Keratinocyte (primary cell): ENCODE measurements around the gene MGAT5B. TPM values are rescaled to one million over a fixed set of nuclear protein-coding genes. Genes with fewer than 3 reads are reported as not detected.
A peak's percentile ranks its signal among the peaks of the same experiment; 100 is the strongest.

Source experiments
- DNase-seq: peaks from one replicate; pipeline ENCODE4 v3.0.0-alpha.2; 2011; ENCODE audit warnings: low read depth, missing footprints, low spot score
- FAIRE-seq: peaks from 2 replicates; lab custom pipeline; 2011; peaks lifted over from hg19 to GRCh38; lab: Jason Lieb, UNC
- H2AFZ ChIP-seq: 2 replicates; pipeline ENCODE4 v1.6.0; 2012; ENCODE audit warnings: low read length, control low read depth, inconsistent platforms; ENCODE audit not compliant: control insufficient read depth
- H3K27ac ChIP-seq: 2 replicates; pipeline ENCODE4 v1.5.1; 2011; ENCODE audit warnings: low read length; ENCODE audit not compliant: control insufficient read depth, insufficient read depth
- H3K27me3 ChIP-seq: 3 replicates; pipeline ENCODE4 v1.6.0; 2011; ENCODE audit warnings: low read length; ENCODE audit not compliant: control insufficient read depth, insufficient read depth; ENCODE audit errors: extremely low read depth
- H3K36me3 ChIP-seq, 2 experiments: 2 replicates in 1 of 2; 3 replicates in 1 of 2; pipeline ENCODE4 v1.5.1; 2011; ENCODE audit warnings: low read length in 2 of 2, mild to moderate bottlenecking in 1 of 2; ENCODE audit not compliant: control insufficient read depth in 2 of 2, insufficient read depth in 2 of 2; ENCODE audit errors: extremely low read depth in 1 of 2
- H3K4me1 ChIP-seq: 3 replicates; pipeline ENCODE4 v1.5.1; 2011; ENCODE audit warnings: low read length; ENCODE audit not compliant: control insufficient read depth, insufficient read depth; ENCODE audit errors: extremely low read depth
- H3K4me2 ChIP-seq: 3 replicates; pipeline ENCODE4 v1.6.0; 2011; ENCODE audit warnings: low read depth, low read length; ENCODE audit not compliant: control insufficient read depth, insufficient read depth; ENCODE audit errors: extremely low read depth
- H3K4me3 ChIP-seq, 3 experiments: fragments of 200-600 bp in 1 of 3; sonication (generic) in 1 of 3; 2 replicates in 2 of 3; 3 replicates in 1 of 3; pipeline ENCODE4 v1.5.1; 2011 to 2016; ENCODE audit warnings: low read length in 3 of 3, mild to moderate bottlenecking in 3 of 3, control low read depth in 2 of 3, inconsistent platforms in 1 of 3, low read depth in 1 of 3, mixed read lengths in 1 of 3, mixed run types in 1 of 3, moderate library complexity in 1 of 3; ENCODE audit not compliant: control insufficient read depth in 2 of 3, insufficient read depth in 2 of 3; ENCODE audit errors: extremely low read depth in 1 of 3
- H3K79me2 ChIP-seq: 2 replicates; pipeline ENCODE4 v1.6.0; 2012; ENCODE audit warnings: low read length; ENCODE audit not compliant: control insufficient read depth, insufficient read depth
- H3K9ac ChIP-seq: 3 replicates; pipeline ENCODE4 v1.6.0; 2011; ENCODE audit warnings: low read length; ENCODE audit not compliant: control insufficient read depth, insufficient read depth; ENCODE audit errors: extremely low read depth
- H3K9me1 ChIP-seq: 3 replicates; pipeline ENCODE4 v1.6.0; 2011; ENCODE audit warnings: low read length; ENCODE audit not compliant: control insufficient read depth, insufficient read depth; ENCODE audit errors: extremely low read depth
- H3K9me3 ChIP-seq: 2 replicates; pipeline ENCODE4 v1.5.1; 2012; ENCODE audit warnings: low read depth, low read length; ENCODE audit not compliant: control insufficient read depth
- H4K20me1 ChIP-seq: 3 replicates; pipeline ENCODE4 v1.6.0; 2011; ENCODE audit warnings: low read length; ENCODE audit not compliant: control insufficient read depth, insufficient read depth; ENCODE audit errors: extremely low read depth
- EZH2 ChIP-seq: IDR thresholded peaks from one replicate; pipeline ENCODE4 v1.6.1; 2012; ENCODE audit warnings: inconsistent platforms, mild to moderate bottlenecking, low read length, moderate library complexity
- dilution Hi-C: fragments of 300-500 bp; cut with MboI; formaldehyde crosslinking; loops from one replicate; pipeline ENCODE4 v1.7.0; 2020; ENCODE audit warnings: low sequenced_read_pairs; ENCODE audit not compliant: extremely low pct_ligation_motif_present
- polyA plus RNA-seq, 5 experiments: library from polyadenylated mRNA; depleted of rRNA in 3 of 5; stranded (reverse) in 3 of 5; stranded (forward) in 1 of 5; unstranded in 1 of 5; fragments of >200 nt; gene quantifications; 1 replicate in 1 of 5; 2 replicates in 3 of 5; 3 replicates in 1 of 5; pipeline versions ENCODE4 v1.2.1 to v1.2.3, GENCODE V29; 2011 to 2012; ENCODE audit warnings: missing spikeins in 2 of 5, low read depth in 1 of 5, low replicate concordance in 1 of 5
- TF ChIP-seq, protein P1 (sequence below), 3 experiments: IDR thresholded peaks in 1 of 3; conservative IDR thresholded peaks in 1 of 3; optimal IDR thresholded peaks in 1 of 3; 2 replicates in 2 of 3; 3 replicates in 1 of 3; pipeline versions ENCODE3 to v1.5.1; 2011; ENCODE audit warnings: low read length in 3 of 3, mild to moderate bottlenecking in 3 of 3, moderate library complexity in 2 of 3, control low read depth in 1 of 3, inconsistent platforms in 1 of 3; ENCODE audit not compliant: insufficient read depth in 2 of 3; ENCODE audit errors: extremely low read depth in 1 of 3

MGAT5B gene
- polyA plus RNA-seq, 1 donor (not counting 4 experiments of a cell fraction or from before 2014, with no cell fraction given): 0.29 TPM

DNA sequence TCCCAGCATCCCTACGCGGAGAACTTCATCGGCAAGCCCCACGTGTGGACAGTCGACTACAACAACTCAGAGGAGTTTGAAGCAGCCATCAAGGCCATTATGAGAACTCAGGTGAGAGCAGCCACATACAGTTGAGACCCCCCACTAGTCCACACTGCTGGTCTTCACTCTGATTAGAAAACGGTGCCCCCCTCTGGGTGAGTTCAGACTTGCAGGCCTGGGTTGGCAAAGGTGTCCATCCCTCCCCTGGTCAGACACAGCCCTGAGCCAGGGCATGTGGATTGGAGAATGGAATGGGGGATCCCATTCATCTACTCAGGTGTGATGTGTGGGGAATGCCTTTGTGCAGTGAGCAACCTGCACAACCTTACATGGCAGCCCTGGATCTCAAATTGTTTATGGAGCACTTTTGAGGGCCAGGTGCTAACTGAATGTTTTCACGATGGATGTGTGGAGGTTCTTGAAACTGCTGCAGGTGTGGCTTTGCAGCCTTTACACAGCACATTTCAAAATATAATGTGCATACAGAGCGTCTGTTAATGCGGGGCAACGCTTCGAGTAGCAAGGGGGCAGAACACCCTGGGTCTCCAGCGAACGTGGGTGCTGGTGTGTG is 72.6 kb downstream of the MGAT5B start:
- peaks cover 3% of the 10 kb centered on the region for H4K20me1 ChIP-seq
- dilution Hi-C loops: no loop called here
- H2AFZ ChIP-seq: no peak overlapping the region
- H3K4me3 ChIP-seq: no peak overlapping the region
- H3K9ac ChIP-seq: no peak overlapping the region
- H3K36me3 ChIP-seq: no peaks in the 10 kb centered on the region
- no peaks in the 10 kb centered on the region for H3K9me3 ChIP-seq
- H3K4me1 ChIP-seq: no peaks in the 10 kb centered on the region
- H3K79me2 ChIP-seq: no peaks in the 10 kb centered on the region
- TF ChIP-seq, protein P1, sequence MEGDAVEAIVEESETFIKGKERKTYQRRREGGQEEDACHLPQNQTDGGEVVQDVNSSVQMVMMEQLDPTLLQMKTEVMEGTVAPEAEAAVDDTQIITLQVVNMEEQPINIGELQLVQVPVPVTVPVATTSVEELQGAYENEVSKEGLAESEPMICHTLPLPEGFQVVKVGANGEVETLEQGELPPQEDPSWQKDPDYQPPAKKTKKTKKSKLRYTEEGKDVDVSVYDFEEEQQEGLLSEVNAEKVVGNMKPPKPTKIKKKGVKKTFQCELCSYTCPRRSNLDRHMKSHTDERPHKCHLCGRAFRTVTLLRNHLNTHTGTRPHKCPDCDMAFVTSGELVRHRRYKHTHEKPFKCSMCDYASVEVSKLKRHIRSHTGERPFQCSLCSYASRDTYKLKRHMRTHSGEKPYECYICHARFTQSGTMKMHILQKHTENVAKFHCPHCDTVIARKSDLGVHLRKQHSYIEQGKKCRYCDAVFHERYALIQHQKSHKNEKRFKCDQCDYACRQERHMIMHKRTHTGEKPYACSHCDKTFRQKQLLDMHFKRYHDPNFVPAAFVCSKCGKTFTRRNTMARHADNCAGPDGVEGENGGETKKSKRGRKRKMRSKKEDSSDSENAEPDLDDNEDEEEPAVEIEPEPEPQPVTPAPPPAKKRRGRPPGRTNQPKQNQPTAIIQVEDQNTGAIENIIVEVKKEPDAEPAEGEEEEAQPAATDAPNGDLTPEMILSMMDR (optimal IDR thresholded peaks at IDR 0.05 in 1 of 3, IDR thresholded peaks at IDR 0.05 in 1 of 3, conservative IDR thresholded peaks at IDR 0.05 in 1 of 3; ENCODE audit: extremely low read depth in 1 of 3, insufficient read depth in 2 of 3, low read length in 3 of 3): peak; percentile 8 to 35 (median 18)
- no peak for TF ChIP-seq EZH2
- FAIRE-seq (no peak), DNase-seq (no peak)
- no peak overlapping the region for H3K27ac ChIP-seq
- H3K4me2 ChIP-seq: no peak overlapping the region
- H3K9me1 ChIP-seq: peaks cover 3% of the 10 kb centered on the region
- peaks cover 24% of the 10 kb centered on the region for H3K27me3 ChIP-seq

DNA sequence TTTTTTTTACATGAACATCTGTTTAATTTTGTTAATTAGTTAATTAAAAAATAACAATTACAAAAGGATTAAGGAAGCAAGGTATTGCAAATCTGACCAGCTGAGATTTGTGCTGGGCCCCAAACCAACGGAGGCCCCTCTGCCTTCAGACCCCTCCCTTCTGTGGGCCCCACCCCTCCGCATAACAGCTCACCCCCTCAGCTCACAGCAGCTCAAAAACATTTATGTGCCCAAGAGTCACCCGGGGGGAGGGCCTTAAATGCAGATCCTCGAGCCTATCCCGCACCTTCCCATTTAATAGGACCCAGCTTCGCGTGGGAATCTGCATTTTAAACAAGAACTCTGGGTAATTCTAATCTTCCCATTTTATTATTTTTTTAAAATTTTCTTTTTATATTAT is 75.0 kb downstream of the MGAT5B start:
- peaks cover 3% of the 10 kb centered on the region for H4K20me1 ChIP-seq
- no peaks in the 10 kb centered on the region for H3K9me1 ChIP-seq
- no peak for DNase-seq
- no peaks in the 10 kb centered on the region for H3K36me3 ChIP-seq
- H3K4me2 ChIP-seq: no peak overlapping the region
- no peak overlapping the region for H3K4me3 ChIP-seq
- no peaks in the 10 kb centered on the region for H3K79me2 ChIP-seq
- FAIRE-seq: no peak
- peaks cover 28% of the 10 kb centered on the region for H3K27me3 ChIP-seq
- no peaks in the 10 kb centered on the region for H3K9me3 ChIP-seq
- H3K4me1 ChIP-seq: no peaks in the 10 kb centered on the region
- dilution Hi-C loops: no loop called here
- H3K9ac ChIP-seq: no peak overlapping the region
- no peak overlapping the region for H3K27ac ChIP-seq
- H2AFZ ChIP-seq: no peak overlapping the region
- TF ChIP-seq, protein P1 (optimal IDR thresholded peaks at IDR 0.05 in 1 of 3, IDR thresholded peaks at IDR 0.05 in 1 of 3, conservative IDR thresholded peaks at IDR 0.05 in 1 of 3; ENCODE audit: extremely low read depth in 1 of 3, insufficient read depth in 2 of 3, low read length in 3 of 3): no peak
- TF ChIP-seq EZH2: no peak
